Activated CD8-positive, alpha-beta memory T cell treated with anti-CD3 and anti-CD28 coated beads for 36 hours (primary cell): ENCODE measurements around the gene DHX9. TPM values are rescaled to one million over a fixed set of nuclear protein-coding genes. Genes with fewer than 3 reads are reported as not detected.

Experiments used
- CTCF ChIA-PET: fragments of 350-600 bp; sonication (Branson Sonifier 250); formaldehyde crosslinking; loops from one replicate; lab custom pipeline; 2021; ENCODE audit warnings: antibody characterized with exemption; lab: Charles Lee
- POLR2A ChIA-PET: fragments of 350-600 bp; sonication (Branson Sonifier 250); formaldehyde crosslinking; loops from one replicate; lab custom pipeline; 2021; ENCODE audit warnings: antibody characterized with exemption; lab: Charles Lee
- total RNA-seq, 2 experiments: library from RNA; stranded (reverse); gene quantifications; one replicate each; pipeline ENCODE4 v1.2.3, GENCODE V29; 2021

Gene DHX9
- total RNA-seq, 2 experiments from 2014 or later: 335 to 338 TPM

DNA sequence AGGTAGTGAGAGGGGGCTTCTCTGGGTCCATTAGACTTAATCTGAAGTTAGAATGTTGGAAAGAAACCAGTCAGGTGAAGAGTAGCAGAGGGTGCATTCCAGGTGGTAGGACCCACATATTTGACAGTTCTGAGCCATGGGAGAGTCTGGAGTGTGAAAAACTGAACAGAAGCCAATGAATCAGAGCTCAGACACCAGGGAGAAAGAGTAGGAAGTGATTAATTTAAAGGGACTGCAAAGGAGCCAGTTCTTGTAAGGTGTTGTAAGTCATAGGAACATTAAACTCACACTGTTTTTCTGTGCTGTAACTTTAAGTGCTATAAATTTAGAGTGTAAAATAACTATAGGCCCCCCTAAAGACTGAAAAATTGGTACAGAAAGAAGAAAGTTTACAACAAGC, 5.9 kb upstream of the DHX9 start:
- CTCF ChIA-PET: no interaction called here
- POLR2A ChIA-PET: no interaction called here

DNA sequence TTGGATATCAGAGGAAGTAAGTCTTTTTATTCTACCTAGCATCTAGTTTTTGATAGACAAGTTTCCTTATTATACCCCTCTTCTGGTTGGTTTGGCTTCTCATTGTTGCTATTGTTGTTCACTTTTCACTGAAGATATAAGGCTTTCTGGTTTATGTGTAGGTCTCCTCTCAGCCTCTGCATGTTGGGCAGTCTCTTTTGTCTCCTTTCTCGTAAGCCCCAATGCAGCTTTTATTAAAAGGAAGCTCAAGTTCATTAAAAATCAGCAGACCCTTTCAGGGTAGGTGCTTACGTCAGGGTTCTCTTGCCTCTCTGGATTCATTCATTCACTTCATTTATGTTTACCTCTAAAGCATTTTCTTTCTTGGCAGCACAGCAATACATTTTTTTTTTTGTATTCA, 4.8 kb upstream of the DHX9 start:
- CTCF ChIA-PET: no interaction called here
- POLR2A ChIA-PET: no interaction called here

GRCh38 chr1:182835806-182836205, 3.3 kb upstream of the DHX9 start:
- ChIA-PET POLR2A (no interaction called here), CTCF (no interaction called here)

DNA sequence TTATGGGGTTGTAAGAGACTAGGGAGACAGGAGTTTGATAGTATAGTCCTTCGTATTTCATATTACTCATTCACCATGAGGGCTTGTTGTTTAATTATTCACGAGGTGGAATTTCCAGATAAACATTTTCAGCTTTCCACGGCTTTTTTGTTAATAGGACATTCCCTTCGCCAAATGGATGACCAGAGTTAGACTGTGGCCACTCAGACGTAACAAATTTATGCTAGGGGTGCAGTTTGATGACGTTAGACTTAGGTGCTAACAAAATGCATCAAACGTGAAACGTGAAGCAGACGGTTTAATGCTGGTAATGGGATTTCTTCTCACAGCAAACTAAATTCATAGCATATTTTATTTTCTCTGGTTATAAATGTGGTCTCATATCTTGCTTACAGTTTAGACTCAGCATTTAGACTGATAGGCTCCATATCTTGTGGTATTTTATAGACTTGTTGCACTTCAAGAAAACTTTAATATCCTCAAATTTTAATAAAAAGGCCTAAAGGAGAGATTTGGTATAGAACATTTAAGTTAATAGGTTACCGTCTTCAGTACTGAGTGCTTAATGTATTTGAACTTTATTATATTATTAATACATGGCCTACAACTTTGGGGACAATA, 2.3 kb downstream of the DHX9 start:
- POLR2A ChIA-PET: no interaction called here
- CTCF ChIA-PET: no interaction called here

- POLR2A ChIA-PET: no interaction called here
Measured at GRCh38 chr1:182842265-182842664, 3.1 kb downstream of the DHX9 start.

DNA sequence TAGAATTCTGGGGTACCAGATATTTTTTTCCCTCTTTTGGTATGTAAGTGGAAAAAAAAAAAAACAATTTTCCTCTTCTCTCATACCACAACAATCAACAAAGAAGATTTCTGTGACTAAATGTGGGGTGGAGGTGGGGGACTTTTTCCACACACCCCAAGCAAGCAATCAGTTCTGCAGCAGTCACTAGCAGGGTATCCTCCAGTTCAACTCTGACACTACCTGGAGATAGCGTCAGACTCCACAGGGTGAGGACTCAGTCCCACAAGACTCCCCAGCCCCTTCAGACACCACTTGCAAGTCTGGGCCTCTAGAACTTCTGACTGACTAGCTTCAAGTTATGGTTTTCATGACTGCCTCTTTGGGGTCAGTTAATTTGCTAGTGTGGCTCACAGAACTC, 6.2 kb downstream of the DHX9 start:
- CTCF ChIA-PET: no interaction called here
- POLR2A ChIA-PET: no interaction called here

More at GRCh38 chr1:182842265-182842664, 3.1 kb downstream of the DHX9 start:
- CTCF ChIA-PET: interaction anchor here (0.9 kb wide), 1 partner anchor 241 kb away, joined by 3 read pairs; no protein-coding TSS in a partner anchor

DNA sequence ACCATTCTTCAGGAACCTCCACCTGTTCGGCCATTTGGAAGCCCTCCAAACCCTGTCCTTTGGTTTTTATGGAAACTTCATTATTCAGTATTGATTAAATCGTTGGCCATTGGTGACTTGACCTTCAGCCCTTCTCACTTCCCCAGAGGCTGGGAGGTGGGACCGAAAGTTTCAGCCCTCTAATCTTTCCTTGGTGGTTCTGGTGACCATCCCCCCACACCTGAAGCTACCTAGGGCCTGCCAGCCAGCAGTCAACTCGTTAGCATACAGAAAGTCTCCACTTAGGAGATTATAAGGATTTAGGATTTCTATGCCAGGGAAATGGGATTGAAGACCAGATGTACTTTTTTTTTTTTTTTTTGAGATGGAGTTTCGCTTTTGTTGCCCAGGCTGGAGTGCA, 6.7 kb downstream of the DHX9 start:
- ChIA-PET CTCF (no interaction called here), POLR2A (no interaction called here)

DNA sequence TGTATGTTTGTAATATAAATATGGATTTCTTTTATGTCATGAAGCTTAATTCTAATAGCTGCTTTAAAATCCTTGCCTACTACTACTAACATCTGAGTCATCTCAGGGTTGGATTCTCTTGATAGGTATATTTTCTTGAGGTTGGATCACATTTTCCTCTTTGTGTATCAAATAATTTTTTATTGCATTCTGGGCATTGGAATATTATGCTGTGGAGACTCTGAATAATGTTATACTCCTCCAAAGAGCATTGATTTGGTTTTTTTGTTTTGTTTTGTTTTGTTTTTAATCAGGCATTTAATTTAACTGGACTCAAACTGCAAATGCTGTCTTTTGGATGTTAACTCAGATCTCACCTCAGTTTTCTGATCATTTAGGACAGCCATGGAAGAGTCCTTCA, 8.0 kb downstream of the DHX9 start:
- POLR2A ChIA-PET: no interaction called here

DNA sequence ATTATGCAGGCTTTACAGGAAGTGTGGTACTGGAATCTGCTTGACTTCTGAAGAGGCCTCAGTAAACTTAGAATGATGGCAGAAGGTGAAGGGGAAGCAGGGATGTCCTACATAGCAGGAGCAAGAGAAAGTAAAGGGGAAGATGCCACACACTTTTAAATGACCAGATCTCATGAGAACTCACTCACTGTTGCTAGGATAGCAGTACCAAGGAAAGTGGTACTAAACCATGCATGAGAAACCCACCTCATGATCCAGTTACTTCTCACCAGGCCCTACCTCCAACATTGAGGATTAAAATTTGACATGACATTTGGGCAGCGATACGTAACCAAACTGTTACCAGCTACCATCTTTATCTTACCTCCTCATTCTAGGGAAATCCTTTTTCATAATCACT, 9.6 kb downstream of the DHX9 start:
- ChIA-PET POLR2A (no interaction called here), CTCF (no interaction called here)

More for the DNA sequence above, 8.0 kb downstream of the DHX9 start:
- CTCF ChIA-PET: interaction anchor here (0.7 kb wide), 1 partner anchor 28 kb away, joined by 3 read pairs; no protein-coding TSS in a partner anchor

- CTCF ChIA-PET: no interaction called here
- POLR2A ChIA-PET: no interaction called here
Measured at GRCh38 chr1:182850319-182850718, 11.2 kb downstream of the DHX9 start.

DNA sequence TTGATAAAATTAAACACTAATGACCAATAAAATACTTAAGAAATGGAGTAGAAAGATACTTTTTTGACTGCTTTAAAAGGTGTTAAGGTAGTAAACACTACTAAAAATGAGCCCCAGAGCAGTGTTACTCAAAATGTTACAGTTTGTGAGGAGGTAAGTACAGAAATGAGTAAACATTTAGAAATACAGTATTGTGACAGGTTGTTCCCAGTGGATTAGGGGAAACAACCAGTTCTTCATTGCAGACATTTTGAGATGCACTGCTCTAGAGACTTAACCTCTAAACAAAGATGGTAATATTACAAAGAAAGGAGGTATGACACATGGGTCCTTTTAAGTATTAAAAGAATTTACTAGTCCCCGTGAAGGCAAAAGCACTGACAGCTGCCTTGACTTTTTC, 12.7 kb downstream of the DHX9 start:
- ChIA-PET CTCF (no interaction called here), POLR2A (no interaction called here)

DNA sequence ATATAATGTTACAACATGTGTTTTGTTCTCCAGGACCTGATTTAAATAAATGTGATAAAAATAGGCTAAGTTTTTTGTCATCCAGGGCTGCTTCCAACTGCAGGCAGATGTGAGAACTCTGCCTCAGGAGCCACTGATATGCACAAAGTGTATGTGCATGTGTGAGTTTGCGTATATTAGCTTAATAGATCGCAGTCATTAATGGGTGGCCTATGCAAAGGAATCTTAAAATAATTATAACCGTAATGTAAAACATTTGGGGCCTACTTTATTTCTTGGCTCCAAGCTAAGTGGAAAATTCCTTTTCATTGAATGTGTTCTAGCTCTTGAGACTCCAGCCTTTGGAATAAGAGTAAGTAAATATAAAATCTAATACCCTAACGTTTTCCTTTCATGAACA, 16.8 kb downstream of the DHX9 start:
- ChIA-PET POLR2A (no interaction called here), CTCF (no interaction called here)

- ChIA-PET POLR2A (no interaction called here), CTCF (no interaction called here)
Measured at GRCh38 chr1:182857212-182857611, 18.1 kb downstream of the DHX9 start.

GRCh38 chr1:182860658-182861057, 21.5 kb downstream of the DHX9 start:
- CTCF ChIA-PET: no interaction called here
- POLR2A ChIA-PET: no interaction called here

- CTCF ChIA-PET: no interaction called here
- POLR2A ChIA-PET: interaction anchor here (0.5 kb wide), 1 partner anchor 35 kb away, joined by 3 read pairs; no protein-coding TSS in a partner anchor
Measured at GRCh38 chr1:182861994-182862393, 22.8 kb downstream of the DHX9 start.

- POLR2A ChIA-PET: no interaction called here
Measured at GRCh38 chr1:182862827-182863226, 23.7 kb downstream of the DHX9 start.

GRCh38 chr1:182863940-182864339, 24.8 kb downstream of the DHX9 start:
- ChIA-PET POLR2A (no interaction called here), CTCF (no interaction called here)

More at GRCh38 chr1:182862827-182863226, 23.7 kb downstream of the DHX9 start:
- CTCF ChIA-PET: no interaction called here

- POLR2A ChIA-PET: no interaction called here
- CTCF ChIA-PET: no interaction called here
Measured at GRCh38 chr1:182867861-182868260, 28.7 kb downstream of the DHX9 start.

GRCh38 chr1:182869241-182869666, 30.1 kb downstream of the DHX9 start:
- ChIA-PET POLR2A (no interaction called here), CTCF (no interaction called here)

DNA sequence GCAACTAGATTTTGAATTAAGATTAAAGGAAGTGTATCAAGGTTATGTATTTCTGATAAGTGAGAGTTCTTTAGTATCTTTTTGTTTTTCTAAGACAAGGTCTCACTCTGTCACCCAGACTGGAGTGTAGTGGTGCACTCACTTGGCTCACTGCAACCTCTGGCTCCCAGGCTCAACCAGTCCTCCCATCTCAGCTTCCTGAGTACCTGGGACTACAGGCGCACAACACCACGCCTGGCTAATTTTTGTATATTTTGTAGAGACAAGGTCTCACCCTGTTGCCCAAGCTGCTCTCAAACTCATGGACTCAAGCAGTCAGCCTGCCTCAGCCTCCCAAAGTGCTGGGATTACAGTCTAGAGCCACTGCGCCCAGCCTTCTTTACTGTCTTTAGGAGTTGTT, 33.7 kb downstream of the DHX9 start:
- POLR2A ChIA-PET: no interaction called here
- CTCF ChIA-PET: no interaction called here

- ChIA-PET POLR2A (interaction anchor here (0.5 kb wide), 1 partner anchor 646 kb away, joined by 7 read pairs; no protein-coding TSS in a partner anchor), CTCF (no interaction called here)
Measured at GRCh38 chr1:182875889-182876288, 36.7 kb downstream of the DHX9 start.

DNA sequence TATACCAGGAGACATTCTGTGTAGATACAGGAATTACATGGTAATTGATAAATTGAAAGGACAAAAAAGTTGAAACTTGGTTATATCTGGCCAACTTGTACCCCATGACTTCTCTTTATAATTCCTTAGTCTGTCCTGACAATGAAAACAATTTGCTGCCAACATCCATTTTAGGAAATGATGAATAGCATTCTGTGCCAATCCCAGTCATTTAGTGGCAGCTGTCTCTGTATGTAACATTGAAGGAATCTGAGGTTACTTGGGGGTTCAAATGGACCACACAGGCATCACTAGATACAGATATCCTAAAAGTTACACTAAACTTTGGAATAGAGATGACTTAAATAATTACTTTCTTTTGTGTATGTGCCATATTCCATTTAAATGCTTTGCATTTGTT, 38.2 kb downstream of the DHX9 start:
- ChIA-PET POLR2A (no interaction called here), CTCF (no interaction called here)
